ENCODE measurements around the gene ATP11A.
A peak's percentile ranks its signal among the peaks of the same experiment; 100 is the strongest.

Gene ATP11A

DNA sequence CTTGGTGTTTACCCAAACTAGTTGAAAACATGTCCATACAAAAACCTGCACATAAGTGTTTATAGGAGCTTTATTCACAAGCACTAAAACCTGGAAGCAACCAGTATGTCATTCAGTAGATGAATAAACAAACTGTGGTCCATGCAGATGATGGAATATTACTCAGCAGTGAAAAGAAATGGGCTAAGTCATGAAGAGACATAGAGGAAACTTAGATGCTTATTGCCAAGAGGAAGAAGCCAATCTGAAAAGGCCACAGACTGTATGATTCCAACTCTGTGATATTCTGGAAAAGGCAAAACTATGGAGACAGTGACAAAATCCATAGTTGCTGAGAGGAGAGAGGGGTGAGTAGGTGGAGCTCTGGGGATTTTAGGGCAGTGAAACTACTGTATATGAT lies 240.4 kb downstream of the ATP11A start:
- Histone ChIP-seq H3K4me2 (ENCODE audit: insufficient read depth, low read length) (no peak overlapping the region), H3K9ac (ENCODE audit: low read depth, low read length) (no peak overlapping the region), H3K4me1 (ENCODE audit: insufficient read depth, low read length) (no peaks in the 10 kb centered on the region), H2AFZ (ENCODE audit: low read depth, low read length) (no peak overlapping the region), H3K36me3 (ENCODE audit: insufficient read depth, low read length) (no peaks in the 10 kb centered on the region), H3K4me3 (ENCODE audit: low read depth in 1 of 2, low read length in 2 of 2) (no peak overlapping the region), H3K9me3 (ENCODE audit: insufficient read depth, low read length, severe bottlenecking) (no peaks in the 10 kb centered on the region), H3K79me2 (ENCODE audit: insufficient read depth, low read length) (no peaks in the 10 kb centered on the region), H3K27me3 (ENCODE audit: insufficient read depth, low read length, poor library complexity) (peaks cover 27% of the 10 kb centered on the region), H4K20me1 (ENCODE audit: insufficient read depth, low read length) (peaks cover 4% of the 10 kb centered on the region; the same call in 1 of the 2 replicates), H3K27ac (ENCODE audit: low read length) (no peak overlapping the region)
- ATAC-seq (ENCODE audit: insufficient read depth, low read depth) (no peak), DNase-seq (no peak)
- no peak for TF ChIP-seq EZH2 (IDR thresholded peaks at IDR 0.05; ENCODE audit: borderline replicate concordance, low read depth, low read length, severe bottlenecking)
- TF ChIP-seq, protein P1, sequence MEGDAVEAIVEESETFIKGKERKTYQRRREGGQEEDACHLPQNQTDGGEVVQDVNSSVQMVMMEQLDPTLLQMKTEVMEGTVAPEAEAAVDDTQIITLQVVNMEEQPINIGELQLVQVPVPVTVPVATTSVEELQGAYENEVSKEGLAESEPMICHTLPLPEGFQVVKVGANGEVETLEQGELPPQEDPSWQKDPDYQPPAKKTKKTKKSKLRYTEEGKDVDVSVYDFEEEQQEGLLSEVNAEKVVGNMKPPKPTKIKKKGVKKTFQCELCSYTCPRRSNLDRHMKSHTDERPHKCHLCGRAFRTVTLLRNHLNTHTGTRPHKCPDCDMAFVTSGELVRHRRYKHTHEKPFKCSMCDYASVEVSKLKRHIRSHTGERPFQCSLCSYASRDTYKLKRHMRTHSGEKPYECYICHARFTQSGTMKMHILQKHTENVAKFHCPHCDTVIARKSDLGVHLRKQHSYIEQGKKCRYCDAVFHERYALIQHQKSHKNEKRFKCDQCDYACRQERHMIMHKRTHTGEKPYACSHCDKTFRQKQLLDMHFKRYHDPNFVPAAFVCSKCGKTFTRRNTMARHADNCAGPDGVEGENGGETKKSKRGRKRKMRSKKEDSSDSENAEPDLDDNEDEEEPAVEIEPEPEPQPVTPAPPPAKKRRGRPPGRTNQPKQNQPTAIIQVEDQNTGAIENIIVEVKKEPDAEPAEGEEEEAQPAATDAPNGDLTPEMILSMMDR (IDR thresholded peaks at IDR 0.05; ENCODE audit: borderline replicate concordance, extremely low read depth, low read length, poor library complexity, severe bottlenecking) = no peak

DNA sequence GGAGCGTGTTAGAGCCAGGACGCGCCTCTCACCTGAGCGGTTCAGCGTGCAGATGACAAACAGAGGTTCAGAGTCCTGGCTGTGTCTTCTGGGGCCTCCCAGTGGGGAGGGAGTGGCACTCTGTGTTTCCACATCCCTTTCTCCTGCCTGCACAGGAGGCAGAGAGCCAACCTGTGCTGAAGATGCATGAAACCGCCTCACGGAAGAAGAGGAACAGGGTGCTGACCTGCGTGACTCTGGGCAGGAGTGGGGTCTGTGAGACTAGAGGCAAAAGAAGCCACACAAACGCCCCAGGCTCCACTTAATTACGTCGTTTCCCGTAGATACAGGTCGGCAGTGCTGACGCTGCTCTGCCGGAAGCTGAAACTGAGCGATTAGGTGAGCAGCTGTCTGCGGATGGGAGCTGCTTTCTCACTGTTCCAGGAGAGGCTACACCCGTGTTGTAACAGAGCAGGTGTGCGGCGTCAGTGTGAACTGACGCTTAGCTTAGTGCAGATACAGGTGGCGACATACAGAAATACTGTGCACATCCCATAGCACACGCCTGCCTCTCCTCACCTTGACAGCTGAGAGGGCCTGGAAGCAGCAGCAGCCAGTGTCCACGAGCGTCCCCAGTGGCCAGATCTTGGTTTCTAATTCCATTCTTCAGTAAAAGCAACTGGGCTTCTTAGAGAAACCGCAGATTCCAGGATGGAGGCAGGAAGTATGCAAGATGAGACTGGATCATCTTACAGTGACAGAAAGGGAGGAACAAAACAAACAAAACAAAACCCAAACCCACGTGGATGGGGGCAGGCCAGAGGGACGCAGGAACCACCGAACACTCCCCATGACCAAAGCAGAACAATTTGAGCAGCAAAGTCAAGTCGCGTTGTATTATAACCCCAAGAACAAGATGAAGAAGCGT lies 241.4 kb downstream of the ATP11A start:
- ATAC-seq (ENCODE audit: insufficient read depth, low read depth) (no peak), DNase-seq (no peak)
- Histone ChIP-seq H4K20me1 (ENCODE audit: insufficient read depth, low read length) (peaks cover 4% of the 10 kb centered on the region; the same call in 1 of the 2 replicates), H3K27me3 (ENCODE audit: insufficient read depth, low read length, poor library complexity) (peaks cover 24% of the 10 kb centered on the region), H3K36me3 (ENCODE audit: insufficient read depth, low read length) (no peaks in the 10 kb centered on the region), H3K79me2 (ENCODE audit: insufficient read depth, low read length) (no peaks in the 10 kb centered on the region), H2AFZ (ENCODE audit: low read depth, low read length) (no peak overlapping the region), H3K4me3 (ENCODE audit: low read depth in 1 of 2, low read length in 2 of 2) (no peak overlapping the region), H3K4me2 (ENCODE audit: insufficient read depth, low read length) (no peak overlapping the region), H3K4me1 (ENCODE audit: insufficient read depth, low read length) (no peaks in the 10 kb centered on the region), H3K27ac (ENCODE audit: low read length) (no peak overlapping the region), H3K9me3 (ENCODE audit: insufficient read depth, low read length, severe bottlenecking) (no peaks in the 10 kb centered on the region), H3K9ac (ENCODE audit: low read depth, low read length) (no peak overlapping the region)
- no peak for TF ChIP-seq EZH2 (IDR thresholded peaks at IDR 0.05; ENCODE audit: borderline replicate concordance, low read depth, low read length, severe bottlenecking)
- TF ChIP-seq, protein P1 (IDR thresholded peaks at IDR 0.05; ENCODE audit: borderline replicate concordance, extremely low read depth, low read length, poor library complexity, severe bottlenecking) = peak; percentile 17

- peaks cover 24% of the 10 kb centered on the region for H3K27me3 ChIP-seq (ENCODE audit: insufficient read depth, low read length, poor library complexity)
- no peak for DNase-seq
- no peak overlapping the region for H3K27ac ChIP-seq (ENCODE audit: low read length)
- no peak overlapping the region for H3K9ac ChIP-seq (ENCODE audit: low read depth, low read length)
- H3K79me2 ChIP-seq (ENCODE audit: insufficient read depth, low read length) = no peaks in the 10 kb centered on the region
- ATAC-seq (ENCODE audit: insufficient read depth, low read depth) = no peak
- TF ChIP-seq, protein P1 (IDR thresholded peaks at IDR 0.05; ENCODE audit: borderline replicate concordance, extremely low read depth, low read length, poor library complexity, severe bottlenecking) = no peak
- no peak for TF ChIP-seq EZH2 (IDR thresholded peaks at IDR 0.05; ENCODE audit: borderline replicate concordance, low read depth, low read length, severe bottlenecking)
- H2AFZ ChIP-seq (ENCODE audit: low read depth, low read length) = no peak overlapping the region
- H3K4me1 ChIP-seq (ENCODE audit: insufficient read depth, low read length) = no peaks in the 10 kb centered on the region
- no peaks in the 10 kb centered on the region for H3K9me3 ChIP-seq (ENCODE audit: insufficient read depth, low read length, severe bottlenecking)
- H4K20me1 ChIP-seq (ENCODE audit: insufficient read depth, low read length) = peaks cover 8% of the 10 kb centered on the region; the same call in 1 of the 2 replicates
- no peak overlapping the region for H3K4me3 ChIP-seq (ENCODE audit: low read depth in 1 of 2, low read length in 2 of 2)
- no peak overlapping the region for H3K4me2 ChIP-seq (ENCODE audit: insufficient read depth, low read length)
- no peaks in the 10 kb centered on the region for H3K36me3 ChIP-seq (ENCODE audit: insufficient read depth, low read length)
These were observed 243.1 kb downstream of the ATP11A start for GRCh38 chr13:112932971-112933370.

Measured in DND-41 (cell line).